CD4-positive, alpha-beta T cell treated with Interleukin-17A for 4 hours (primary cell): Measurements from ENCODE around the gene BLM.
"Not testable (repeated sequence)": the region's sequence is repeated elsewhere in the genome, so short reads cannot be mapped to it uniquely, and the experiment has no call there.

ENCODE experiments used
- DNase-seq: peaks from one replicate; pipeline ENCODE4 v3.0.0-alpha.2; 2020; ENCODE audit warnings: mixed read lengths

BLM gene

DNA sequence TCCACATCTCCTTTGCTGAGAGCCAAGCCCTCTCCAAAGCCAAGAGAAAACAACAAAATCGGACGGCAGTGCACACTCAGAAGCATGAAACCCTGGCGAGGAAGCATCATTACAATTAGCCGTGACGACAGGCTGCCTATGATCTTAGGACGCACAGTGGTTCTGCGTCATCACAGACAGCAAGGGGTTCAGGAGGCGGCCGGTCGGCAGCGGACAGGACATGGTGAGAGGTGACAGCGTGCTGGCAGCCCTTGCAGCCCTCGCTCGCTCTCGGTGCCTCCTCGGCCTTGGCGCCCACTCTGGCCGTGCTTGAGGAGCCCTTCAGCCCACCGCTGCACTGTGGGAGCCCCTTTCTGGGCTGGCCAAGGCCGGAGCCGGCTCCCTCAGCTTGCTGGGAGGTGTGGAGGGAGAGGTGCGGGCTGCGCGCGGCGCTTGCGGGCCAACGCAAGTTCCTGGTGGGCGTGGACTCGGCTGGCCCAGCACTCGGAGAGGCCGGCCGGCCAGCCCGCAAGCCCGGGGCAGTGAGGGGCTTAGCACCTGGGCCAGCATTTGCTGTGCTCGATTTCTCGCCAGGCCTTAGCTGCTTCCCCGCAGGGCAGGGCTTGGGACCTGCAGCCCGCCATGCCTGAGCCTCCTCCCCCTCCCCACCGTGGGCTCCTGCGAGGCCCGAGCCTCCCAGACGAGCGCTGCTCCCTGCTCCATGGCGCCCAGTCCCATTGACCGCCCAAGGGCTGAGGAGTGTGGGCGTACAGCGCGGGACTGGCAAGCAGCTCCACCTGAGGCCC lies 108.2 kb downstream of the BLM start:
- DNase-seq = not testable (repeated sequence)

DNA sequence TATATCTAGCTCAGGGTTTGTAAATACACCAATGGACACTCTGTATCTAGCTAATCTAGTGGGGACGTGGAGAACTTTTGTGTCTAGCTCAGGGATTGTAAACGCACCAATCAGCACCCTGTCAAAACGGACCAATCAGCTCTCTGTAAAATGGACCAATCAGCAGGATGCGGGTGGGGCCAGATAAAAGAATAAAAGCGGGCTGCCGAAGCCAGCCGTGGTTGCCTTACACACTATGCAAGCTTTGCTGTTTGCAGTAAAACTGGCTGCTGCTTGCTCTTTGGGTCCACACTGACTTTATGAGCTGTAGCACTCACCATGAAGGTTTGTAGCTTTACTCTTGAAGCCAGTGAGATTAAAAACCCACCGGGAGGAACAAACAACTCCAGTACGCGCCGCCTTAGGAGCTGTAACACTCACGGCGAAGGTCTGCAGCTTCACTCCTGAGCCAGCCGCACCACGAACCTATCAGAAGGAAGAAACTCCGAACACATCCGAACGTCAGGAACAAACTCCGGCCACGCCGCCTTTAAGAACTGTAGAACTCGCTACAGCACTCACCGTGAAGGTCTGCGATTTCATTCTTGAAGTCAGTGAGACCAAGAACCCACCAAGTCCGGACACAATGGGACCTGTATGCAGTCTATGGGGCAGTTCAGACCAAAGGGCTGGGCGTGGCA lies 109.2 kb downstream of the BLM start:
- DNase-seq = not testable (repeated sequence)

DNA sequence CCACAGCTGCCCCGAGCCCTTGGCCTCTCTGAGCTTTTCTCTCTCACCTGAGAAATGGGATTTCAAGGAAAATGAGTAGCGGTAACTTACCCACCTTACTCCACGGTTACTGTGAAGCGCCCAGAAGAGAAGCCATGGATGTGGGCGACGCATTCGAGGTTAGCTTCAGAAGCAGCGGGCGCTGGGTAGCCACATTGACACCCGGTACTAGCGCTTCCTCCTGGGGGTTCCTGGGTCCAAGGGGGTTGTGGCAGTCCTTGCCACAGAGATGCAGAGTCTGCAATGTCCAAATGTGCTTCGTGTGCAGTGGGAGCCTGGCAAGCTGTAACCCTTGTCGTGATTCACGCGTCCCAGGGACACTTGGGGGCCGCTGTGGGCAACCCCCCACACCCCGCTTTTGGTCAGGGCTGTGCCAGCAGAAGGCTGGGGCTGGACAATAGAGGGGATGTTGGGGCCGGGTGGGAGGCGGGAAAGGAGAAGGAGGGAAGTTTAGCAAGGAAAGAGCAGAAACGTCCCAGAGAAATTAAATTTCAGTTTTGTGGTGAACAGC lies 109.8 kb downstream of the BLM start:
- no peak for DNase-seq

DNA sequence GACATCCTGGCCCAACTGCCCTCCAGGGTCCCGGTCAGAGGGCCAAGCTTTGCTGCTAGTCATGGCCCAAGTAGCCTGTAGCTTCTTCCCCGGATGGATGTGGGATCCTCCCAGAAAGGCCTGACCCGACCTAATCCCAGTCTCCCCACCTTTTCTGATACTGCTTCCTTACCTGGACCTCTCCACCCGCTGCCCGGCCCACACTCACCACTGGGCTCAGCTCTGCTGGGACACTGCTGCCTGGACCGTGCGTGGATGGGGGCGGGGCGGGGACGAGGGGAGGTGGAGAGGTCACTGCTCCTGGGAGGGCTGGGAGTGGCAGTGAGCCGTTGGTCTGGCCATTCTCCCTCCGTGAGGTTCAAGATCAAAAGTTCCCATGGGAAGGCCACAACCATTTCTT lies 111.0 kb downstream of the BLM start:
- DNase-seq = no peak

DNA sequence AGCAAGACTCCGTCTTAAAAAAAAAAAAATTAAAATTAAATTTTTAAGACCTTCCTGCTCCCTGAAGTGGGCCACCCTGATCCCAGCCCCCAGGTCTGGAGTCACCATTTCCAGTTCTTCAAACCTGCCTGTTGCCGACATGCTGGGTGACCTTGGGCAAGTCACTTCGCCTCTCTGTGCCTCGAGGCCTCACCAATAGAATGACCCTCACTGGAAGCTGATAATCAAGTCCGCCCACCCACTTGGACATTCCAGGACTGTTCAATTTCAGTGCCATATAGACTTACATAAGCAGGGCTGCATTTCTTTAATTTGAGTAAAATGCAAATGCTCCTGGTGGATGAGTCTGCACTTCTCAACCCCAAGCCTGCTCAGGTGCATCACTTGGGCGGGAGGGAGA lies 112.0 kb downstream of the BLM start:
- DNase-seq = no peak

DNA sequence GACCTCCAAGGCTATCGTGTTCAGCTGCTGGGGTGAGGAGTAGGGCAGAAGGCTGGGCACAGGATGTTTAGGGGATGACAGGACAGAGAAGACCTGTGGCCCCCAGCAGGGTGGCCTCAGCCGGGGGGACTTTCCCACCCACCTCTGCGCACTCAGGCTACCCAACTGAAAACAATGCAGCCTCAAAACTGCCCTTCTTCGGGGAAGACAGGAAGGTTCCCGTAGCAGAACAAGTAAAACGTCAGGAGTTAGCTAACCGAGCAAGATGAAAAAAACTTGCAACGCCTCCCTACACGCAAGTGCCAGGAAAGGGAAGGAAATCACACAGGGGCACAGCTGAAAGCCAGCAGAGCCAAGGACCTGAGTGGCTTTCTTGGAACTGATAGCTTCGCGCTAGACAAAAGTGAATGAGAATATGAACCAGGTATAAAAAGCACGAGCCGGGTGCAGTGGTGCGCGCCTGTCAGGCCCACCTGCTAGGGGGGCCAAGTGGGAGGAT lies 112.8 kb downstream of the BLM start:
- DNase-seq = no peak

DNA sequence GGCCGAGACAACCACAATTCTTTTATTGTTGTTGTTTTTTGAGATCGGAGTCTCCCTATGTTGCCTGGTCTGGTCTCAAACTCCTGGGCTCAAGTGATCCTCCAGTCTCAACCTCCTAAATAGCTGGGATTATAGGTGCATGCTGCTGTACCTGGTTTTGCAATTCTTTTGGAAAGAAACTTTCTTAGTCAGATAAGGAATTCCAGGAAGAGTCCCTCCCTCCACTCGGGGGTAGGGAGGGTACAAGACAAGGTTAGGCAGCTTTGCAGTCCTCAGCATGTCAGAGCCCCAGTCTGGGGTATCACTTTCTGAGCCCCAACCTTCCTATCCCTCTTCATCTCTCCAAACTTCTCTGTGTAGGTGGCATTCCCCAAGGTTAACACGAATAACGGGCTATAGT lies 117.5 kb downstream of the BLM start:
- no peak for DNase-seq

DNA sequence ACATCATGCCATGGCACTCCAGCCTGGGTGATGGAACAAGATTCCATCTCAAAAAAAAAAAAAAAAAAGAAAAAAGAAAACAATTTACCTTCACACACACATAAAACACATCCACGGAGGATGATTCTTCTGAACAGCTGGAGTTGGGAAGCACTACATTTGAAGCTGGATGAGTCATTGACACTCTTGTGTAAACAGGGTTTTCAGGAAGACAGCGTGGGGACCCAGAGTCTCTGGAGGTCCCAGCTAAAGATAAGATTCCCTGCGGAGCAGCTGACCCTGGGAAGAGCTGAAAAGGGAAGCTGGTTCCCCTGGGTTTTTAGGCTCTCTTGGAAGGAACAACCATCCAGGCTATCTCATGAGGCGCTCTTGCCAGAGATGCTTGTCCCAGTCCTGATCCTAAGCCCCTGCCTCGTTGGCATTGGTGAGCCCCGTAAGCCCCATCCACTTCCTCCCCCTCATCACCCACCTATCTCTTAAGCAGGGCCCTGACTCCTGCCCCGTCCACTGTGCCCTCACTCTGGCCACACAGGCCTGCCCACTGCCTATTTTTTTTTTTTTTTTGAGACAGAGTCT lies 119.2 kb downstream of the BLM start:
- no peak for DNase-seq

DNA sequence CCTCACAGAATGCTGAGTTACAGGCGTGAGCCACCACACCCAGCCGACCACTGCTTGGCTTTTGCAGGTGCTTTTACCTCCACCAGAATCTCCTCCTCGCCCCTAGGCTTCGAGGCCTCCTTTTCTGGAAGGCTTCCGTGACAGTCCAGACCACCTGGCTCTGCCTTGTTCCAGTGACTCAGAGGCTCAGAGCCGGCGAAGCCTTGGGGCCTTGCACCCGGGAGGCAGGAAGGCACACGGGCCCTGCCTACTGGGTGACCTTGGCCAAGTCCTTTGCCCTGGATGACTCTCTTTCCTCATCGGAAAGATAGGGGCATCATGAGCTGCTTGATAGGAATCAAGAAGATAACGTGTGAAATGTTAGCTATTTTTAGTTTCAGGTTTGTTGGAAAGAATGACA lies 119.9 kb downstream of the BLM start:
- DNase-seq = no peak

DNA sequence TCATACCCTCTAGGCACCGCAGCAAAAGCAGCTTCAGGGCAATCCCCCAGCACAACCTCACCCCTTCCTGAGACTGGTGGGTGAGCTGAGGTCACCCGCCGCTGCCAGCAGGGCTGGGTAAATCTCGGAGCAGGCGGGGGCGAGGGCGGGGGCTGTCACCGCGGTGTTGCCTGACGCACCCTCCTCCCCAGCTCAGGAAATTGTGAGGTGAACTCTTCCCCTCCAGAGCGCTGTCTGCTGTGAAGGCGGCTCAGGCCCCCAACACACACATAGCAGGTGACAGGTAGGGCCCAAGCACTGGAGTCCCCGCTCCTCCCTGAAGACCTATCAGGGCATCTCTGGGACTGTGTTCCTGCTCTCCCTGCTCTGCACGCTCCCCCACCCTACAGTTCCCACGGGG lies 121.0 kb downstream of the BLM start:
- peak; percentile 88 for DNase-seq

DNA sequence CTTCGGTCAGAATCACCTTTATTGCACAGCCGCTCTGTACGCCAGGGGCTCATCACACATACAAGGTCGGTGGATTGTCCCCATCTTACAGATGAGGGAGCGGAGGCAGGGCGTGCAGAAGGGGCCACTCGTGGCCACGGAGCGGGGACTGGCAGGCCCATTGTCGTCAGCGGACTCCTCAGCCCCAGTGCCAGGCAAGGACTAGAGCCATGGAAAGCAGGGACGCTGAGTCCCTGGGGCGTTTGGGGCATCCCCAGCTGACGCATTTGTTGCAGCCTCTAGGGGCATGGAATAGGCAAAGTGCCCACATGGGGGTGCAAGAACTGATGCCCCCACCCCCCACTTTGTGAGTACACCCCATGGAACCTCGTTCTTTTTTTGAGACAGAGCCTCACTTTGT lies 121.4 kb downstream of the BLM start:
- DNase-seq = no peak

DNA sequence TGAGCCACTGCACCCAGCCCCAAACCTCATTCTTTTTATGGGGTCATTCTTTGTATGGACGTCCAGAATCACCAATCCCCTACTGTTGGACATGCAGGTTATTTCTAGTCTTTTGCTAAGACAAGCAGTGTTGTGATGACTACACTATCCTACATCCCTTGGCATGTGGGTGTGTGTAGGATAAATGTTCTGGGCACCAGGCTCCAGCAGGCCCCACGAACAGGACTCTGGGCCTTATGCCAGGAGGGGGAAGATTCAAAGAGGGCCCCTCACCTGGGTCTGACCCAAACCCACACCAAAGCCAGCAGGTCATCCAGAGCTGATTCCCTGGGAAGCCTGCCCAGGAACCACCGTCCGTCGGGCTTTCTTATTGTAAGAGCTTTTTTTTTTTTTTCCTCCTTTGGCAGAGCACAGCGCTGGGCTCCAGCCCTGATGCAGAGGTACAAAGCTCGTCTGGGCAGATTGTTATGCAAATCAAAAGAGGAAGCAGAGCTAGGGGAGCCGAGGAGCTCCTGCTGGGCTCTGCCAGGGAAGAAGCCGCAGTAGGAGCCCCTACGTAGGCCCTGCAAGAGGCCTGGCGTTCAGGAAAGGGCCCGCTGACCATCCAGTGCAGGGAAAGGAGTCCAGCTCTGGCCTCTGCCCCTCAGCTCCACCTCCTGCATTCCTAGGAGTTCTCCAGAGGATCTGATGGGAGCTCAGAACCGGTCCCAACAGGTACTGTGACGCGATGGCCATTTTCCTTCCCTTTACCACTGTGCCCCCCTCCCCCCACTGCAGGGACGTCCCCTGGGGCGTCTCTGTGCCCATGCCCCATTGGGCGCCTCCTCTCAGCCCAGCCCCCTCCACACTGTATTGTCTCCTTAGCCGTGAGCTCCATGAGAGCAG lies 122.3 kb downstream of the BLM start:
- peak; percentile 19 for DNase-seq

DNA sequence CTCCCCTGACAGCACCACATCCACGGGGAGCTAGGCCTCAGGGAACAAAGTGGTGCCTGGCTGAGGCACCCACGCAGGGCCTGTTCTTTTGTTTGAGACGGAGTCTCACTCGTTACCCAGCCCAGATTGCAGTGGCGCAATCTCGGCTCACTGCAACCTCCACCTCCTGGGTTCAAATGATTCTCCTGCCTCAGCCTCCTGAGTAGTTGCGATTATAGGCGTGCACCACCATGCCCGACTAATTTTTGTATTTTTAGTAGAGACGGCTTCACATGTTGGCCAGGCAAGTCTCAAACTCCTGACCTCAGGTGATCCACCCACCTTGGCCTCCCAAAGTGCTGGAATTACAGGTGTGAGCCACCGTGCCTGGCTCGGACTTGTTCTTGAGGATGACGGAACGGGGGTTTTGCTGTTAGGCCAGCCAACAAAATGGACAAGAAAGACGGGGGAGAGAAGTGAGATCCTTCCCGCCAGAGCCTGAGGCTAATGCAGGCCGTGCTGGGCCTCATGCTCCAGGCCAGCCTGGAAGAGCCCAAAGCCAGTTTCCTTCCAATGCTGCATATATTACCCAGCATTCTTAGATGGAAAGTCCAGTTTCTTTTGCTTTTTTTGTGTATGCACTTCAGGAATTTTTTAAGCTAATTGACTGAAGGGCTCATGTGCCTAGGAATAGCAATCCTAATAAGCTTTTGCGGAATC lies 123.2 kb downstream of the BLM start:
- no peak for DNase-seq

DNA sequence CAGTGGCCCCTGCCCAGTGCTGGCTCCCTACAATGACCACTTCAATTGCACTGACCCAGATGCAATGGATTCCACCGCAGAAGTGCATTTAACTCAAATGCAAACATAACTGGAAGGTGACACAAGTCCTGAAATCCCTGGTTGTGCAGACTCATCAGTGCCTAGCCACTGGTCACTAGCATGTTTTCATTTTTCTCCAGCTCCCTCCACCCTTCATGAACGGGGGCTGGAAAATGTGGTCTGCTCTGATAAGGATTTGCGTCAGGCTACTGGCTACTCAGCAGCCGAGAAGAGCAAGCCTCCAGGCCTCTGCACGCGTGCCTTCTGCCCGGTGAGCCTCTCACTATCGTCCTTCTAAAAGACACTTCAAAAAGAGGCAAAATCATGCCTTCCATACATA lies 123.8 kb downstream of the BLM start:
- DNase-seq = no peak

DNA sequence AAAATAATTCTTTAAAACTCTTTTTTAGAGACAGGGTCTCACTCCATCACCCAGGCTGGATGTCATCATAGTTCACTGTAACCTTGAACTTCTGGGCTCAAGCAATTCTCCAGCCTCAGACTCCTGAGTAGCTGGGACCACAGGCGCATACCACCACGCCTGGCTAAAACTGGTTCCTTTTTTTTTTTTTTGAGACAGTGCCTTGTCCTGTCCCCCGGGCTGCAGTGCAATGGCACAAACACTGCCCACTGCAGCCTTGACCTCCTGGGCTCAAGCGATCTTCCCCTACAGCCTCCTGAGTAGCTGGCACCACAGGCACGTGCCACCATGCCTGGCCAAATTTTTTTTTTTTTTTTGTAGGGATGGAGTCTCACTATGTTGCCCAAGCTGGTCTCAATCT lies 127.5 kb downstream of the BLM start:
- no peak for DNase-seq

DNA sequence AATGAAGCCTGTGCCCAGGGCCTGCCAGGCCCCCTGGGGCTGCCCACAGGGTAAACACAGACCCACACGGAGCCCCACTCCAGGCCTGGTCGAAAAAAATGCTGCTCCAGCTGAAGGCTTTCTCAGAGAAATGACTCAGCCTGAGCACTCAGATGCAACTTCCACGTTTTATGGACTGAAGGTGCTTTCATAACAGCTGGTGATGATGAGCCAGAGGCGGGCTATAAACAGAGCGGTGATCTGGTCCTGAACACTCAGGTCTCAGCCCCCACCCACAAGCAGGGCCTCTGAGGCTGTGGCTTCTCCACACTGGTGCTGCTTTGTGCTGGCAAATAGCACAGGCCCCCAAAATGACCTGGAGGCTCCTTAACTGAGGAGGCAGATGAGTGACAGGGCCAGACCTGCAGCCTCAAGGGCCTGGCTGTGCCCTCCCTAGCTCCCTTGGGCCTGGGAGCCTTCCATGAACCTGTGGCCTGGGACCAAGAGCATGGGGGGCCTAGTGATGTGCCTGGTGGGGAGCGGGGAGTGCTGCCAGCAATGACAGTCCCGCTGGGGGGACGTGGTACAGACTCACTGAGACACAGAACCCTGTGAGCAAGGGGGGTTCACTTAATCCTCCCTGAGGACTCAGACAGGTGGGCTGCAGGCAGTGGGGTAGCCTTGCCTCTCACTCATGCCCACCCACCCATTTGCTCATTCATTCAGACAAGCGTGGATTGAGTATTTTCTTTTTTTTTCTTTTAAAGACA lies 128.2 kb downstream of the BLM start:
- peak; percentile 36 for DNase-seq

DNA sequence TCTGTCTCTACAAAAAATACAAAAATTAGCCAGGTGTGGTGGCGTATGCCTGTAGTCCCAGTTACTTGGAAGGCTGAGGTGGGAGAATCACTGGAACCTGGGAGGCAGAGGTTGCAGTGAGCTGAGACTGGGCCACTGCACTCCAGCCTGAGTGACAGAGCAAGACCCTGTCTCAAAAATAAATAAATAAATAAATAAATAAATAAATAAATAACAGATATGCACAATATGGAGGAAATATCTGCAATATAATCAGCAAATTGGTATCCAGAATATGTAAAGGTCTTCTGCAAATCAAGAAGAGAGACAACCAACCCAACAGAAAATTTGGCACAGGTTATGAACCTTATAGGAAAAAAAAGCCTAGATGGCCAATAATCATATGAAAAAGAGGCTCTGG lies 132.3 kb downstream of the BLM start:
- not testable (repeated sequence) for DNase-seq

DNA sequence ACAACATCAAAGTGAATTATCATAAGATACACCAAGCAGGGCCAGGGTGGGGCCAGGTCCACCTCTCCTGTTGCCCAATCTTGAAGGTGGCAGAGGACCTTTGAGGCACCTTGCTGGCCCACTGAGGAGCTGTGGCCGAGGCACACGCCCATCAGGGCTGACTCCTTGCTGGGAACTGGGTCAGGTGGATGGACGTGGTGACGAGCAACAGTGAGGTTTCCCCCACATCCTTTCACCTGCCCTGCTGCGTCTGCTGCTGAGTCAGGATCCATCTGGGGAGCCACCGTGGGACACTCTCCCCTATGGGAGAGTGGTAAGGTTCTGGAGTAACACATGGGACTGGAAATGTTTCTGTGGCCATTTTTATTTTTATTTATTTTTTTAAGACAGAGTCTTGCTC lies 134.0 kb downstream of the BLM start:
- DNase-seq = peak; percentile 46

DNA sequence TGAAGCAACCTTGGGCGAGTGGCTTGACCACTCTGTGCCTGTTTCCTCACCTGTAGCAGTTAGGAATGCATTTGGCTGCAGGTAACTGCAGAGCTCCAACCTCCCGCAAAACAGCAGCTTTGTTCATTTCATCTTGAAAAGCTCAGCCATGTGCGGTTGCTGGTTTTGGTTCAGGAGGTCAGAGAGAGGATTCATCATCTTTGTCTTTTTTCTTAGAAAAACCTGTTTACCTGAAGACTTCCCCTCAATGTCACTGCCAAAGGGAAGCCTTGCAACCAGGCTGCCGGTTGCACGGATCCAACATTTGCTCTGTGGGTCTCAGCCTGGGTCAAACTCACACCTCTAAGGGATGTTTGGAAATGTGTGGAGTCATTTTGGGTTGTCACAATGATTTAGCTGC lies 134.8 kb downstream of the BLM start:
- DNase-seq = peak; percentile 31

DNA sequence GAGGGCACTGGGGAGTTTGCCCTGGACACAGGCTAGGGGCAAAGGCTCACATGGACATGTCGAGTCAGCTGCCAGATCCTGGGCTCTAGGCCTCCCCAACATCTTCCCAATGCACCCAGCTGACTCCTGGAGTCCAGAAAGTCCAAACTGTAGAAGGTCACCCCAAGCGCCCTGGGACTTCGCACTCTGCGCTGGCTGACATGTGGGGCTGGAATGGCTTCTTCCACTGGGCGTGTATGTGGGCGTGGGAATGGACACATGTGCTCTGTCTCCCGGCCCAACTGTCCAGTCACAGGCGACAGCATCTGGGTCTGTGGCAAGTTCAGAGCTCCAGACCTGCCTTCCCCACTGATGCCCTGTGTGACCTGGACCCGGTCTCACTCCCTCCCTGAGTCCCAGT lies 138.0 kb downstream of the BLM start:
- DNase-seq = no peak

DNA sequence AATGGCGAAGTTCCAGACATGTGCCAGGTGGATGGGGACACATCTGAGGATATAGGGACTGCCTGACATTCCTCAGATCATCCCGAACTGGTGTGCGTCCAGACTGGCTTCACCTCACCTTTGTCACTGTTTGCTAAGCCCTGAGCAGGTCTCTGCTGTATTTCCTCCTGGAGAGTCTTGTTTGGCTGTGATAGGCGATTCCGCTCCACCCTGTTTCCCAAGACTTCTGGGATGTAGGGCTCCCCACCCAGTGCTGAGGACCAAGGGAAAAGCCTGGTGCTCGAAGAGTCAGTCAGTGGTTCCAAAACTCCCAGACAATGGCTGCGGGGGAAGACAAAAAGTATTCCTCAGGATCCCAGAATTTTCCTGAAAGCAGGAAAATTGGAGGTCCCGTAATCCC lies 140.2 kb downstream of the BLM start:
- DNase-seq = no peak
